OCI-LY7 (cell line): Measurements from ENCODE around the gene AK9.

ENCODE experiments used
- CTCF ChIP-seq: fragments of 200-600 bp; sonication (generic); conservative IDR thresholded peaks from 2 replicates; pipeline ENCODE4 v1.5.1; 2014; ENCODE audit warnings: mild to moderate bottlenecking, antibody characterized with exemption, low read length, moderate library complexity, mixed read lengths
- EZH2phosphoT487 ChIP-seq: fragments of 200-600 bp; sonication (generic); IDR thresholded peaks from 2 replicates; pipeline ENCODE4 v1.6.1; 2018; ENCODE audit warnings: low read depth, borderline replicate concordance, mild to moderate bottlenecking, mixed run types, antibody characterized with exemption, low read length, moderate library complexity, mixed read lengths

GRCh38 chr6:109458774-109459531 is 232.0 kb downstream of the AK9 start:
- TF ChIP-seq CTCF (no peak), EZH2phosphoT487 (no peak)
